Hepatocyte (in vitro differentiated cells): ENCODE data around the gene CDC20. TPM values are rescaled to one million over a fixed set of nuclear protein-coding genes. Genes with fewer than 3 reads are reported as not detected.

Experiments
- DNase-seq: peaks from one replicate; pipeline ENCODE4 v3.0.0-alpha.2; 2016; ENCODE audit warnings: low spot score
- H2AFZ ChIP-seq: fragments of 200-600 bp; sonication (generic); 2 replicates; pipeline ENCODE4 v1.6.0; 2016; ENCODE audit warnings: antibody characterized with exemption, mild to moderate bottlenecking
- H3K27ac ChIP-seq: fragments of 200-600 bp; sonication (generic); 2 replicates; pipeline ENCODE4 v1.5.1; 2016; ENCODE audit warnings: mild to moderate bottlenecking
- H3K27me3 ChIP-seq: fragments of 200-600 bp; sonication (generic); 2 replicates; pipeline ENCODE4 v1.6.1; 2016
- H3K36me3 ChIP-seq: fragments of 200-600 bp; sonication (generic); replicated peaks from 2 replicates; pipeline ENCODE4 v1.5.1; 2016; ENCODE audit warnings: low read depth; ENCODE audit not compliant: insufficient read depth
- H3K4me1 ChIP-seq: fragments of 200-600 bp; sonication (generic); 2 replicates; pipeline ENCODE4 v1.5.1; 2016; ENCODE audit warnings: mild to moderate bottlenecking, moderate library complexity; ENCODE audit not compliant: insufficient read depth
- H3K4me2 ChIP-seq: fragments of 200-600 bp; sonication (generic); 2 replicates; pipeline ENCODE4 v1.6.0; 2016
- H3K4me3 ChIP-seq: fragments of 200-600 bp; sonication (generic); 2 replicates; pipeline ENCODE4 v1.5.1; 2016; ENCODE audit warnings: mild to moderate bottlenecking
- H3K79me2 ChIP-seq: fragments of 200-600 bp; sonication (generic); 2 replicates; pipeline ENCODE4 v1.6.0; 2017; ENCODE audit warnings: mild to moderate bottlenecking
- H3K9me2 ChIP-seq: fragments of 200-600 bp; sonication (generic); replicated peaks from 2 replicates; pipeline ENCODE4 v1.6.0; 2017; ENCODE audit warnings: mild to moderate bottlenecking; ENCODE audit not compliant: insufficient read depth
- H3K9me3 ChIP-seq: fragments of 200-600 bp; sonication (generic); 2 replicates; pipeline ENCODE4 v1.5.1; 2016; ENCODE audit warnings: low read depth, mild to moderate bottlenecking
- H4K20me1 ChIP-seq: fragments of 200-600 bp; sonication (generic); 2 replicates; pipeline ENCODE4 v1.6.0; 2016; ENCODE audit warnings: mild to moderate bottlenecking; ENCODE audit not compliant: insufficient read depth, poor library complexity, severe bottlenecking
- CTCF ChIP-seq: fragments of 200-600 bp; sonication (generic); IDR thresholded peaks from 2 replicates; pipeline ENCODE4 v1.5.1; 2016; ENCODE audit warnings: antibody characterized with exemption, mild to moderate bottlenecking; ENCODE audit not compliant: poor library complexity
- EZH2 ChIP-seq: fragments of 200-600 bp; sonication (generic); IDR thresholded peaks from 2 replicates; pipeline ENCODE4 v1.6.1; 2016; ENCODE audit warnings: antibody characterized with exemption, mild to moderate bottlenecking, borderline replicate concordance
- EZH2phosphoT487 ChIP-seq: fragments of 200-600 bp; sonication (generic); IDR thresholded peaks from one replicate; pipeline ENCODE4 v1.6.1; 2018; ENCODE audit warnings: antibody characterized with exemption, mild to moderate bottlenecking, low read depth, moderate library complexity; ENCODE audit not compliant: unreplicated experiment, severe bottlenecking
- WGBS: methylation state at CpG from one replicate; pipeline ENCODE4 v1.1.6; 2016; ENCODE audit warnings: low lambda C conversion rate; ENCODE audit errors: missing lambda C conversion rate; 5-methylcytosine and 5-hydroxymethylcytosine counted together
- polyA plus RNA-seq: library from polyadenylated mRNA; unstranded; fragments of >200 nt; fragmentation: Nextera tagmentation; extraction: Ambion mirVana; gene quantifications from 2 replicates; pipeline ENCODE4 v1.2.1, GENCODE V29; 2016
- total RNA-seq: library from RNA; depleted of rRNA; stranded (reverse); fragments of >200 nt; gene quantifications from 2 replicates; pipeline ENCODE4 v1.2.3, GENCODE V29; 2014

Gene CDC20
- total and polyA plus RNA-seq, 2 experiments from 2014 or later: 13.6 to 19.7 TPM

GRCh38 chr1:43354471-43354870, 4.3 kb upstream of the CDC20 start:
- DNase-seq: no peak
- Histone ChIP-seq H3K9me3 (no peaks in the 10 kb centered on the region), H2AFZ (no peak overlapping the region), H3K4me1 (peaks cover 9% of the 10 kb centered on the region), H3K27me3 (no peaks in the 10 kb centered on the region), H3K27ac (no peak overlapping the region), H3K79me2 (no peaks in the 10 kb centered on the region), H4K20me1 (no peaks in the 10 kb centered on the region), H3K4me2 (no peak overlapping the region), H3K36me3 (no peaks in the 10 kb centered on the region), H3K9me2 (no peaks in the 10 kb centered on the region), H3K4me3 (no peak overlapping the region)
- TF ChIP-seq EZH2 (no peak), EZH2phosphoT487 (no peak), CTCF (no peak)
- 83% methylated on average over 2 of the region's 2 CpGs for WGBS

GRCh38 chr1:43354936-43355335, 3.8 kb upstream of the CDC20 start:
- H3K79me2 ChIP-seq: no peaks in the 10 kb centered on the region
- H4K20me1 ChIP-seq: no peaks in the 10 kb centered on the region
- TF ChIP-seq EZH2phosphoT487 (no peak), EZH2 (no peak), CTCF (no peak)
- H3K27ac ChIP-seq: no peak overlapping the region
- 100% methylated on average over 2 of the region's 2 CpGs for whole genome bisulfite sequencing
- no peaks in the 10 kb centered on the region for H3K27me3 ChIP-seq
- no peaks in the 10 kb centered on the region for H3K36me3 ChIP-seq
- peaks cover 5% of the 10 kb centered on the region for H3K4me1 ChIP-seq
- no peak overlapping the region for H2AFZ ChIP-seq
- H3K9me3 ChIP-seq: no peaks in the 10 kb centered on the region
- H3K4me3 ChIP-seq: no peak overlapping the region
- no peak overlapping the region for H3K4me2 ChIP-seq
- H3K9me2 ChIP-seq: no peaks in the 10 kb centered on the region
- no peak for DNase-seq

GRCh38 chr1:43357251-43357650, 1.5 kb upstream of the CDC20 start:
- H3K27ac ChIP-seq: no peak overlapping the region
- WGBS: 75% methylated on average over 4 of the region's 4 CpGs
- no peaks in the 10 kb centered on the region for H4K20me1 ChIP-seq
- no peaks in the 10 kb centered on the region for H3K4me1 ChIP-seq
- no peak overlapping the region for H3K4me3 ChIP-seq
- no peak overlapping the region for H2AFZ ChIP-seq
- DNase-seq: no peak
- H3K4me2 ChIP-seq: no peak overlapping the region
- no peaks in the 10 kb centered on the region for H3K36me3 ChIP-seq
- H3K9me3 ChIP-seq: no peaks in the 10 kb centered on the region
- TF ChIP-seq EZH2: no peak
- no peak for TF ChIP-seq CTCF
- TF ChIP-seq EZH2phosphoT487: no peak
- H3K9me2 ChIP-seq: no peaks in the 10 kb centered on the region
- peaks cover 6% of the 10 kb centered on the region for H3K79me2 ChIP-seq
- no peaks in the 10 kb centered on the region for H3K27me3 ChIP-seq

DNA sequence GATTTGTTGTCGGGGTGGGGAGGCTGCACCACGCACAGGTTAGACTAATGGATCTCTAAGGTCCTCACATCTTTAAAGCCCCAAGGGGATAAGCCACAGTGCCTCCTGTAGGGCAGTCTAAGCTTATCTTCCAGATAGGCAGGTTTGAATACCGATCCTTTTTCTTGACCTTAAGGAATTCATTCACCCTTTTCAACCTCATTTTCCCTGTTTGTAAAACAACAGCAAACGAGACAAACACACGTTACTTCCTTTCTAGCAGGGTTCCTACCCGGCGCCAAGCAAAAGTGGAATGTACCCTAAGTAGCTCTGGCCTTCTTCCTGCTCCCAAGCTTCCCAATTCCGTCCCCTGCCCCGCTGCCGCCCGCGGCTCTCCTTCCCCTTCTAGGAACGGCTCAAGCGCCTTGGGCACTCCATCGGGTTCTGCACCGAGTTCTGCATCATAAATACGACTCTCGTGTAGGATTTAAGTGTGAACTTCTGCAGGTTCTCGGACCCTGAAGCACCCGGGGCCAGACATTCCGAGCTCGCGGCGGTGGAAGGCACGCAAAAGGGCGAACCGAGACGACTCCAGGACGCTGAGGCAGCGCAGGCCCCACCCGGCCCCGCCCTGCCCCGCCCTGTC, 548 bp upstream of the CDC20 start:
- H3K27ac ChIP-seq: peak overlapping the region; percentile 94
- 3% methylated on average over 27 of the region's 33 CpGs for WGBS

More for the DNA sequence above, 548 bp upstream of the CDC20 start:
- Histone ChIP-seq H3K36me3 (no peaks in the 10 kb centered on the region), H3K27me3 (no peaks in the 10 kb centered on the region), H3K9me2 (no peaks in the 10 kb centered on the region), H4K20me1 (no peaks in the 10 kb centered on the region), H3K4me3 (peak overlapping the region; percentile 50), H3K4me1 (no peaks in the 10 kb centered on the region), H3K9me3 (no peaks in the 10 kb centered on the region), H3K79me2 (peaks cover 6% of the 10 kb centered on the region), H2AFZ (peak overlapping the region; percentile 87), H3K4me2 (peak overlapping the region; percentile 92)
- peak; percentile 57 for DNase-seq
- TF ChIP-seq CTCF (peak; percentile 51), EZH2phosphoT487 (no peak)
